ENCODE measurements around the gene TCEA3.

- TF ChIP-seq CTCF (IDR thresholded peaks at IDR 0.05; ENCODE audit: insufficient read depth, low read length) (no peak), REST (IDR thresholded peaks at IDR 0.05; ENCODE audit: insufficient replicate concordance, low read depth) (no peak), POLR2AphosphoS5 (IDR thresholded peaks at IDR 0.05; ENCODE audit: low read depth) (no peak)
These were observed 24.8 kb upstream of the TCEA3 start for GRCh38 chr1:23449306-23449705.

Data from HL-60 (cell line).